ENCODE results near the gene CACFD1. TPM values are rescaled to one million over a fixed set of nuclear protein-coding genes. Genes with fewer than 3 reads are reported as not detected.
"Not testable (repeated sequence)": the region's sequence is repeated elsewhere in the genome, so short reads cannot be mapped to it uniquely, and the experiment has no call there.

Gene CACFD1
- total RNA-seq, 1 experiment from 2014 or later, result 2.7 TPM

DNA sequence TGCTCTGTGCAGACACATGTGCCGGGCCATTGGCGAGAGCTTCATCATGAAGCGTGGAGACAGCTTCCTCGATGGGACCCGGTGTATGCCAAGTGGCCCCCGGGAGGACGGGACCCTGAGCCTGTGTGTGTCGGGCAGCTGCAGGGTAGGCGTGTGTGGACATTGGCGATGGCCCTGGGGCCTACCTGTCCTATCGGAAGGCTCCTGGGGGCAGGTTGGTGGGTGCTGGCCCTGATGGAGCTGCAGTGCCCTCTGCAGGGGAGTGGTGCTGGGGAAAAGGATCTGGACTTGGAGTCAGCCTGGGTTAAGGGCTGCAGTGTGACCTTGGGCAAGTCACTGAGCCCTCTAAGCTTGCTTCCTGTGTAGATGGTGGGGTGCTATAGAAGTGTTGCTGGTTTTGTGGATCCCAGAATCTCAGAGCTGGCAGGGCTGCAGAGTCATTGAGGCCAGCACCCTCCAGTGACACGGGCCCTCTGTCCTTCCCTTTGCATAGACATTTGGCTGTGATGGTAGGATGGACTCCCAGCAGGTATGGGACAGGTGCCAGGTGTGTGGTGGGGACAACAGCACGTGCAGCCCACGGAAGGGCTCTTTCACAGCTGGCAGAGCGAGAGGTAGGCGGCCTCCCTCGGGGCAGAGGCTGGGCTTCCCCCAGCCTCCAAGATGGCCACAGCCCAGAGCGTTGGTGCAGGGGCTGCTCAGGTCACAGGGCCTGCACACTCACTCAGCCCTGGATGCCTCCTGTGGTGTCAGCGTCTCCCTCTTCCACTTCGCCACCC is 21.8 kb upstream of the CACFD1 start:
- no peak for DNase-seq (ENCODE audit: extremely low read depth, low read depth)

- no peak for DNase-seq (ENCODE audit: extremely low read depth, low read depth)
Observed at GRCh38 chr9:133439337-133439736, 20.4 kb upstream of the CACFD1 start.

GRCh38 chr9:133440874-133441273 is 18.9 kb upstream of the CACFD1 start:
- no peak for DNase-seq (ENCODE audit: extremely low read depth, low read depth)

DNA sequence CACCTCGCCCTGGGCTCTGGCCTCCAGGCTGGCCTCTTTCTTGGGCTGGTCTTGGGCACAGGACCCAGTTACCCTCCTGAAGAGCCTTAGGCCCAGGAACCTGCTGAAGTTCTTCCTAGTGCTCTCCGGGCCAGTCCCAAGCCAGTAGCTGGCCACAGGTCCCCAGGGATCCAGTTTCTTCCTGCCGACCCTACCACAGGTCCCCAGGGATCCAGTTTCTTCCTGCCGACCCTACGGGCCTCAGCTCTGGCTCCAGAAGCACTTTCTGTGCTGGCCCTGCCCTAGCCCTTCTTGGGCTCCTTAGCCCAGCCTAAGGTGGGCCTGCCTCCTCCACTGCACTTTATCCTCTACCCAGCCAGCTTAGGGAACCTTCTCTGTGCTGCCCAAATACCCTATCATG is 18.2 kb upstream of the CACFD1 start:
- no peak for DNase-seq (ENCODE audit: extremely low read depth, low read depth)

DNA sequence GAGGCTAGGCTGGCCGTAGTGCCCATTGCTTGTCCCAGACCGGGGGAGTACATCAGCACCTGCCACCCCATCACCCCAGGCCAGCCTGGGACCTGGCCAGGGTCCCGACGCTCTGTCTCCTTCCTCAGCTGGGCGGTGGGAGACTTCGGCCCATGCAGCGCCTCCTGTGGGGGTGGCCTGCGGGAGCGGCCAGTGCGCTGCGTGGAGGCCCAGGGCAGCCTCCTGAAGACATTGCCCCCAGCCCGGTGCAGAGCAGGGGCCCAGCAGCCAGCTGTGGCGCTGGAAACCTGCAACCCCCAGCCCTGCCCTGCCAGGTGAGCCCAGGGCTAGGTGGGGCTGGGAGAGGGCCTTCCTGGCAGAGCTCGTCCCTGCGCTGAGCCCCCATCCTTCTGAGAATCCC is 16.5 kb upstream of the CACFD1 start:
- no peak for DNase-seq (ENCODE audit: extremely low read depth, low read depth)

DNA sequence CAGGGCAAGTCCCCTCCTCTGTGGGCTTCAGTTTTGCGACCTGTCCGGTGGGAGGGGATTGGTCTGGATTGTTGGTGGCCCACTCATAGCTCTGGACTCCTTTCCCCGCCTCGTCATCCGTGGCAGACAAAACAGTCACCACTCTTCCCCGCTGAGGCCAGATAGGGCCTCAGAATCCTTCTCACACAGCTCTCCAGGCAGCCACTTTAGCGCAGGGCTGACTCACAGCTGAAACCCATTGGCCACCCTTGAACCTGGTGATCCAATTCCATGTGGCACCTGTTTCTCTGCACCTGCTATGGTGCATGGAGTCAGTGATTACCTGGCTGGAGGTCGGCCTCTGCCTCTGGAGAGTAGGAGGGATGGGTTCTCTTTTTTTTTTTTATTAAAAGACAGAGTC is 15.8 kb upstream of the CACFD1 start:
- no peak for DNase-seq (ENCODE audit: extremely low read depth, low read depth)

GRCh38 chr9:133445293-133445969 is 14.3 kb upstream of the CACFD1 start:
- DNase-seq (ENCODE audit: extremely low read depth, low read depth), result no peak

GRCh38 chr9:133448487-133448972 is 11.2 kb upstream of the CACFD1 start:
- no peak for DNase-seq (ENCODE audit: extremely low read depth, low read depth)

DNA sequence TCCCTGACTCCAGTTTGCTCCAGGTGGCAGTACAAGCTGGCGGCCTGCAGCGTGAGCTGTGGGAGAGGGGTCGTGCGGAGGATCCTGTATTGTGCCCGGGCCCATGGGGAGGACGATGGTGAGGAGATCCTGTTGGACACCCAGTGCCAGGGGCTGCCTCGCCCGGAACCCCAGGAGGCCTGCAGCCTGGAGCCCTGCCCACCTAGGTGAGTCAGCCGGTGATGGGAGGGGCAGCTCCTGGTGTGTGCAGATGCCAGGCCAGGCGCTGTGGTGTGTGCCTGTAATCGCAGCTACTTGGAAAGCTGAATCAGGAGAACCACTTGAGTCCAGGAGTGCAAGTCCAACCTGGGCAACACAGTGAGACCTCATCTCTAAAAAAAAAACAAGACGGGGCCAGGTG is 10.0 kb upstream of the CACFD1 start:
- no peak for DNase-seq (ENCODE audit: extremely low read depth, low read depth)

DNA sequence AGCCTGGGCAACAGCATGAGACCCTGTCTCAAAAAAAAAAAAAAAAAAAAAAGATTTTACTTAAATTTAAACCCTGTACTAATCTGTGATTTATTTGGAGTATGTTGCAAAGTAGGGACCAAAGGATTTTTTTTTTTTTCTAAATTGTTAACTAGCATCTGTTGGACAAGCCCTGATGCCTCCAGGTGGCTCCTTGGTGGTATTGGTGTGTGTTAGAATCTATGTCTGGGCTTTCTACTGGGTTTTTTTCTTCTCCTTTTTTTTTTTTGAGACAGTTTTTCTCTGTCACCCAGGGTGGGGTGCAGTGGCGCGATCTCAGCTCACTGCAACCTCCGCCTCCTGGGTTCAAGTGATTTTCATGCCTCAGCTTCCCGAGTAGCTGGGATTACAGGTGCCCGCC is 7.9 kb upstream of the CACFD1 start:
- not testable (repeated sequence) for DNase-seq (ENCODE audit: extremely low read depth, low read depth)

- no peak for DNase-seq (ENCODE audit: extremely low read depth, low read depth)
Observed at GRCh38 chr9:133452562-133452961, 7.2 kb upstream of the CACFD1 start.

DNA sequence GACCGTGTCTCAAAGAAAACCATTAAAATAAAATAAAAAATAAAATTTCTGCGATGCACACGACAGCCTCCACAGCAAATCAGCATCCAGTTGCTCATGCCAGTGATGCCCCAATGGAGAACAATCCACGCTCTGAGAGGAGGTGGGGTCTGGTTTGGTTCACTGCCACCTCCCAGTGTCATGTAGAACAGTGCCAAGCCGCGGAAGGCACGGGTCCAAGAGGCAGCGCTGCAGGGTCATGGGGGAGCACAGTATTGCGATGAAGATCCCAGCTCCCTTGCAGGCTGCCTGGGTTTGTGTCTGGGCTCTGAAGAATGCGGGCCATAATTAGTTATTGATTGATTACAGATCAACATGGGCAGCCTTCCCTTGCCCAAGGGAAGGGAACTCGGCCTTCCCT is 6.1 kb upstream of the CACFD1 start:
- DNase-seq (ENCODE audit: extremely low read depth, low read depth), result no peak

- no peak for DNase-seq (ENCODE audit: extremely low read depth, low read depth)
Observed at GRCh38 chr9:133454325-133454724, 5.5 kb upstream of the CACFD1 start.

- no peak for DNase-seq (ENCODE audit: extremely low read depth, low read depth)
Observed at GRCh38 chr9:133454943-133455673, 4.7 kb upstream of the CACFD1 start.

DNA sequence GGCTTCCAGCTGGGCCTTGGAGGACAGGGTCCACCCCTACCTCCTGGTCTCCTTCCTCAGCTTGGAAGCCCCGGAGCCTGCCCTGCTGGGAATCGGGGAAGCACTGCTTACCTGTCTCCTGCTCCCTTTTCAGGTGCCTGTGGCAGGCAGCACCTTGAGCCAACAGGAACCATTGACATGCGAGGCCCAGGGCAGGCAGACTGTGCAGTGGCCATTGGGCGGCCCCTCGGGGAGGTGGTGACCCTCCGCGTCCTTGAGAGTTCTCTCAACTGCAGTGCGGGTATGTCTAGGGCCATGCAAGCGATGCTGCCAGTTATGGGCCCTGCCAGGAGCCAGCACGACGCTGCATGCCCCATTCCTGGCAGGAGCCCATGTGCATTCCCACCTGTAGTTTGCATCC is 3.8 kb upstream of the CACFD1 start:
- no peak for DNase-seq (ENCODE audit: extremely low read depth, low read depth)

DNA sequence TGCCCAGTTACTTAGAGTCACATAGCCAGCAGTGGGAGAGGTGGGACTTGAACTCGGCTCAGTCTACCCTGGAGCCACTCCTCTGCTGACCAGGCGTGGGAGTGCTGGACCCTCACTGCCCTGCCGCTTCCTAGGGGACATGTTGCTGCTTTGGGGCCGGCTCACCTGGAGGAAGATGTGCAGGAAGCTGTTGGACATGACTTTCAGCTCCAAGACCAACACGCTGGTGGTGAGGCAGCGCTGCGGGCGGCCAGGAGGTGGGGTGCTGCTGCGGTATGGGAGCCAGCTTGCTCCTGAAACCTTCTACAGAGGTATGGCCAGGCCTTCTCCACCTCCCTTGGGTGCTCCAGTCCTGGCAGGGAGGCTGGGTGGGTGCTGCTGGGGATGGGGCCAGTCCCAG is 3.4 kb upstream of the CACFD1 start:
- no peak for DNase-seq (ENCODE audit: extremely low read depth, low read depth)

DNA sequence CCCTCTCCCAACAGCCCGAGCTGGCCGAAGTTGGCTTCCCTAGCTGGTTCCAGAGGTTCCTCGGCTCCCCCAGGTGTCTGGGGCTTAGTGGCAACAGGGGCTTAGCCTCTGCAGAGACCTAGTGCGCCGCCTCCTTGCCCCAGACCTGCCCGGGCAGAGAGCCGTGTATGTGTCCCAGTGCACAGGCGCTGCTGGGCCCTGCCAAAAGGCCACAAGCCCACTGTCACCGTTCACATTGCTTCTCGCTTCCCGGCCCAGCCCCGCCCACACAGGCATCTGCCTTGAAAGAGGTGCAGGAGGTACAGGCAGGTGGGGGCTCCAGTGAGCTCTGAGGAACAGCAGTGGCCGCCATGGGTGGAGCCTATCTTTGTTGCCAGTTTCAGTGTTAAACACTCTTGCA is 2.5 kb upstream of the CACFD1 start:
- no peak for DNase-seq (ENCODE audit: extremely low read depth, low read depth)

DNA sequence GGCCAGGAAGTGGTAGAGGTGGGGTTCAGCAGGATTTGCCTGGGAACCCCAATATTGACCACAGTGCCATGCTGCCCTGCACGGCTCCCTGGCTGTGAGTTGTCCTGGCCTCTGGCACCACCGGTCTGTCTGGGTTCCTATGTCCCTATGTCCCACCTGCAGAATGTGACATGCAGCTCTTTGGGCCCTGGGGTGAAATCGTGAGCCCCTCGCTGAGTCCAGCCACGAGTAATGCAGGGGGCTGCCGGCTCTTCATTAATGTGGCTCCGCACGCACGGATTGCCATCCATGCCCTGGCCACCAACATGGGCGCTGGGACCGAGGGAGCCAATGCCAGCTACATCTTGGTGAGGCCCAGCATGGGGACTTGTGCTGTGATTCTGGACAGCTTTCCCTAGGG is 2.0 kb upstream of the CACFD1 start:
- no peak for DNase-seq (ENCODE audit: extremely low read depth, low read depth)

GRCh38 chr9:133458643-133459312 is 1.0 kb upstream of the CACFD1 start:
- DNase-seq (ENCODE audit: extremely low read depth, low read depth), result no peak

DNA sequence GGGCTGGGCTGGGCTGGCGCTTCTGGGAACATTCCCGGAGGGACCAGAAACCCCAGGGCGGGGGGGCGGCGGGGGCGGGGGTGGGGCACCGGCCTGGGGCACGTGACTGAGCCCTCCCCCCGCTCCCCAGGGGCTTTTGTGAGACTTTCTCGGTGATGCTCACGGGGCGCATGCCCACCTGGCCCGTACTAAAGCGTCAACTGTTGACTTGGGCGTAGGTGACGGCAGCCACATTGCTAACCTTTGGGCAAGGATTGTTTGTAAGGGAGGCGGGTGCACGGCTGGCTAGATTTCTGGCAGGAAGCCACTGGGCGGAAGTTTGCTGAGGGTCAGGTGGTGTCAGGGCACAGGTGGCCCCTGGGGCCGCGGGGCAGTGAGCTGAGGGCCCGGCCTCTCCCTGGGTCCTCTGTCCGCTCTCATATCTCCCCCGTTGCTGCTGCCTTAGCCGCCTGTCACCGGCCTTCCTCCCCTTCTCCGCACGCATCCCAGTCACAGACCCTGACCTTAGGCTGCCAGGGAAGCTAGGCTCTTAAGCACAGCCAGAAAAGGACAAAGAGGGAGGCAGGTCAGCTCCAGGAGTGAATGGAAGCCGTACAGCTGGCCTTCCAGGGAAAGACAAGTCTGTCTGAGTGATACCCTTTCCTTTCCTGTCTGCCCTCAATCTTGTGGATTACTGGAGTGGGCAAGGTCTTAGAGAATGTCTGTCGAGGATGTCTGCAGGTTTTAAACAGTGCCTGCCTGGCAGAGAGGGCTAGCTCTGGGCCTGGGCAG is 812 bp downstream of the CACFD1 start:
- DNase-seq (ENCODE audit: extremely low read depth, low read depth), result no peak

All from NCI-H460 (cell line).